GM23248 (cell line): ENCODE data around the gene OR1I1.

ENCODE experiments used
- EZH2 ChIP-seq: fragments of 200-600 bp; sonication (generic); IDR thresholded peaks from 2 replicates; pipeline ENCODE4 v1.6.1; 2018; ENCODE audit warnings: antibody characterized with exemption, mild to moderate bottlenecking; ENCODE audit not compliant: insufficient read depth, poor library complexity, severe bottlenecking
- EZH2phosphoT487 ChIP-seq: fragments of 200-600 bp; sonication (generic); IDR thresholded peaks from 2 replicates; pipeline ENCODE4 v1.6.1; 2018; ENCODE audit warnings: antibody characterized with exemption, moderate library complexity, mild to moderate bottlenecking, low read depth; ENCODE audit not compliant: insufficient read depth

- TF ChIP-seq EZH2phosphoT487 (no peak), EZH2 (no peak)
Measured at GRCh38 chr19:15118248-15118647, 36.2 kb downstream of the OR1I1 start.
